ENCODE measurements around the gene PPP1R9B.

DNA sequence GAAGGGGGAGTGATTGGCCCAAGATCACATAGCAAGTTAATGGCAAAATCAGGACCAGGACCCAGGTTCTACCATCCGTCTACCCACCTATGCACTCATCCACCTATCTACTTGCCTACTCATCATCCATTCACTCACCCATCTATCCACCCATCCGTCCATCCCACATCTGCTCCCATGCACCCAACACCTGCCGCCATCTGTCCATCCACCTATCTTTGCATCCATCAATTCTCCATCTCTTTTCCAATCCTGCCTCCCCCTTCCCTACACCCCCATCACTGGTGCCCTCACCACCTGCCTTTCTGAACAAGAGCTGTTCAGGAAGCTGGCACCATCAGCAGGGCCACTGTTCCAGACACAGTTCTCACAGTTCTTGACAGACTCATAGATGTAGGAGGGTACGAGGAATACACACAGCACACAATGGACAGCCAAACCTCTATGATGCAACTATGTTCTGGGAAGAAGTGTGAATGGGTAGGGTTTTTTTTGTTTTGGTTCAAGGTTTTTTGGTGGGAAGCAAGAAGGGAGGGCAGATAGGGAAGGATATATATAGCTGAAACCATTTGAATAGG lies 25.0 kb downstream of the PPP1R9B start:
- TF ChIP-seq CTCF (conservative IDR thresholded peaks at IDR 0.05; ENCODE audit: low read depth, low read length) (no peak), EZH2 (IDR thresholded peaks at IDR 0.05; ENCODE audit: borderline replicate concordance, low read depth, low read length, poor library complexity, severe bottlenecking) (no peak)
